ENCODE data around the gene CERCAM.
A peak's percentile ranks its signal among the peaks of the same experiment; 100 is the strongest.

Gene CERCAM

GRCh38 chr9:128420651-128421481 is at the start of gene CERCAM:
CERCAM (plus strand) TSS chr9:128420857; CDS start chr9:128420878, 21 bp downstream.
- TF ChIP-seq Cebpa-rat (IDR thresholded peaks at IDR 0.05): no peak
- Histone ChIP-seq H3K9me3 (no peaks in the 10 kb centered on the region), H3K4me1 (peaks cover 60% of the 10 kb centered on the region), H3K4me3 (peak within 1 kb of the TSS; percentile 94), H3K27ac (peak within 1 kb of the TSS; percentile 79), H3K4me2 (peak within 1 kb of the TSS; percentile 97), H3K27me3 (peaks cover 15% of the 10 kb centered on the region), H3K36me3 (peaks cover 29% of the 10 kb centered on the region), H3K9ac (peak within 1 kb of the TSS; percentile 83), H4K20me1 (no peaks in the 10 kb centered on the region)

- Histone ChIP-seq H3K4me2 (peak overlapping the region; percentile 94), H3K4me3 (peak overlapping the region; percentile 86), H3K27ac (peak overlapping the region; percentile 68), H4K20me1 (peaks cover 23% of the 10 kb centered on the region), H3K27me3 (no peaks in the 10 kb centered on the region), H3K9ac (peak overlapping the region; percentile 87), H3K9me3 (no peaks in the 10 kb centered on the region), H3K36me3 (peaks cover 43% of the 10 kb centered on the region), H3K4me1 (peaks cover 21% of the 10 kb centered on the region)
- no peak for TF ChIP-seq Cebpa-rat (IDR thresholded peaks at IDR 0.05)
Observed at GRCh38 chr9:128371630-128372117, 49.0 kb upstream of the CERCAM start.

- TF ChIP-seq Cebpa-rat (IDR thresholded peaks at IDR 0.05): no peak
- no peaks in the 10 kb centered on the region for H3K27me3 ChIP-seq
- H3K27ac ChIP-seq: 0 out of 2 replicates have a peak overlapping the region, but pooled peaks have one; percentile 68
- peak overlapping the region; percentile 94 for H3K4me2 ChIP-seq
- peaks cover 48% of the 10 kb centered on the region for H3K36me3 ChIP-seq
- H3K9me3 ChIP-seq: no peaks in the 10 kb centered on the region
- H3K4me3 ChIP-seq: peak overlapping the region; percentile 86
- peaks cover 28% of the 10 kb centered on the region for H4K20me1 ChIP-seq
- peaks cover 21% of the 10 kb centered on the region for H3K4me1 ChIP-seq
- H3K9ac ChIP-seq: peak overlapping the region; percentile 87
Observed at GRCh38 chr9:128372188-128372641, 48.4 kb upstream of the CERCAM start.

DNA sequence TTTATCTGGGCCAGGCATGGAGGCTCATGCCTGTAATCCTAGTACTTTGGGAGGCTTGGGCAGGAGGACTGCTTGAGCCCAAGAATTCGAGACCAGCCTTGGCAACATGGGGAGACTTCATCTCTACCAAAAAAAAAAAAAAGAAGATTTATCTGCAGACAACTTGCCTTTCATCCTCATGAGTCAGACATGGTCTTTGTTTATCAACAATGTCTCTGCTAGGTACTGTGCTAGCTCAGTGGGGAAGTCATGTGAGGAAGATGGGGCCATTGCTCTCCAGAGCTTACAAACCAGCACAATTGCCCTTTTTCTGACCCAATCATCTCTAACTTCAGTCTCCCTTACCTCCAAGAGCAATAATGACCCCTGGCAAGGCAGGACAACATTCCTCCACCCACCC is 47.9 kb upstream of the CERCAM start:
- H3K36me3 ChIP-seq: peaks cover 54% of the 10 kb centered on the region

DNA sequence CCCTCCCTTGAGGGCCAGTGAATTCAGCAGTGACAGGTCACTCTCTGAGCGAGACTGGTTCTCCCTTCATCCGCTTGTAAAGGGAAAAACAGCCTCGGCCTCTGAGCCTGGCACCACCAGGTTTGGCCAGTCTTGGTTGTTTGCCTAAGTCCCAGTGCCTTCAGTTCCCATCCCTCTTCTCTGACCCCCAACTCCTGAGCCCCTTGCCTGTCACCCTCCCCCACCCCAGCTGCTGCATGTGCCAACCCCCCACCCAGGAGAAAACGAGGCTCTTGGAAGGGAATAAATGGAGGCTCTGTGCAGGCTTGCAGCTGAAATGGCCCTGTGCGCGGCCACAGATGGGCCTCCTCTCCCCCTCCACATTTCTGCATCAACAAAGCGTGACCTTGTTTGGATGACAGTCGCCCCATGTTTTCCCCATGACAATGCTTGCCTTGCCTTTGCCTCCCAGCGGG is 46.4 kb upstream of the CERCAM start:
- Histone ChIP-seq H3K4me3 (no peak overlapping the region), H3K4me1 (peaks cover 21% of the 10 kb centered on the region), H3K27me3 (no peaks in the 10 kb centered on the region), H3K9me3 (no peaks in the 10 kb centered on the region), H3K36me3 (peaks cover 68% of the 10 kb centered on the region), H4K20me1 (peaks cover 38% of the 10 kb centered on the region), H3K4me2 (no peak overlapping the region), H3K27ac (no peak overlapping the region), H3K9ac (no peak overlapping the region)
- TF ChIP-seq Cebpa-rat (IDR thresholded peaks at IDR 0.05): no peak

More for the DNA sequence above, 47.9 kb upstream of the CERCAM start:
- no peaks in the 10 kb centered on the region for H3K9me3 ChIP-seq
- peaks cover 34% of the 10 kb centered on the region for H4K20me1 ChIP-seq
- peak overlapping the region; percentile 94 for H3K4me2 ChIP-seq
- TF ChIP-seq Cebpa-rat (IDR thresholded peaks at IDR 0.05): no peak
- H3K4me3 ChIP-seq: peak overlapping the region; percentile 86
- H3K9ac ChIP-seq: peak overlapping the region; percentile 87; the same call in 1 of the 2 replicates
- peaks cover 21% of the 10 kb centered on the region for H3K4me1 ChIP-seq
- H3K27me3 ChIP-seq: no peaks in the 10 kb centered on the region
- no peak overlapping the region for H3K27ac ChIP-seq

DNA sequence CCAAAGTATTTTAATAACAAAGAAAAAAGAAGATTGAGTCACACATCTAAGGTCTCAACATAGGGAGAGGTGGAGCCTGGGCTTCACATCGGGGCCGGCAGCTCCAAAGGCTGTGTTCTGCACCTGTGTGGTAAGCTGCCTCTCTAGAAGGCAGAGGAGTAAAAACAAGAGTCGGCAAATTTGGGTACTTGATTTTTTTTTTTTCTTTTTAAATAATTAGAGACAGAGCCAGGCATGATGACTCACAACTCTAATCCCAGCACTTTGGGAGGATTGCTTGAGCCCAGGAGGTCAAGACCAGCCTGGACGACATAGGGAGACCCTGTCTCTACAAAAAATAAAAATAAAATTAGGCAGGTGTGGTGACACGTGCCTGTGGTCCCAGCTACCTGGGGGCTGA is 44.8 kb upstream of the CERCAM start:
- no peak overlapping the region for H3K27ac ChIP-seq
- H4K20me1 ChIP-seq: peaks cover 52% of the 10 kb centered on the region
- H3K4me2 ChIP-seq: no peak overlapping the region
- H3K4me1 ChIP-seq: peaks cover 12% of the 10 kb centered on the region
- H3K27me3 ChIP-seq: no peaks in the 10 kb centered on the region
- no peaks in the 10 kb centered on the region for H3K9me3 ChIP-seq
- TF ChIP-seq Cebpa-rat (IDR thresholded peaks at IDR 0.05): no peak
- no peak overlapping the region for H3K4me3 ChIP-seq
- H3K36me3 ChIP-seq: peaks cover 85% of the 10 kb centered on the region
- no peak overlapping the region for H3K9ac ChIP-seq

GRCh38 chr9:128382261-128382660 is 38.4 kb upstream of the CERCAM start:
- H3K27ac ChIP-seq: no peak overlapping the region
- no peak overlapping the region for H3K9ac ChIP-seq
- H3K27me3 ChIP-seq: no peaks in the 10 kb centered on the region
- peaks cover 78% of the 10 kb centered on the region for H4K20me1 ChIP-seq
- H3K9me3 ChIP-seq: no peaks in the 10 kb centered on the region
- H3K4me3 ChIP-seq: no peak overlapping the region
- peaks cover 100% of the 10 kb centered on the region for H3K36me3 ChIP-seq
- TF ChIP-seq Cebpa-rat (IDR thresholded peaks at IDR 0.05): no peak
- H3K4me1 ChIP-seq: no peaks in the 10 kb centered on the region
- no peak overlapping the region for H3K4me2 ChIP-seq

DNA sequence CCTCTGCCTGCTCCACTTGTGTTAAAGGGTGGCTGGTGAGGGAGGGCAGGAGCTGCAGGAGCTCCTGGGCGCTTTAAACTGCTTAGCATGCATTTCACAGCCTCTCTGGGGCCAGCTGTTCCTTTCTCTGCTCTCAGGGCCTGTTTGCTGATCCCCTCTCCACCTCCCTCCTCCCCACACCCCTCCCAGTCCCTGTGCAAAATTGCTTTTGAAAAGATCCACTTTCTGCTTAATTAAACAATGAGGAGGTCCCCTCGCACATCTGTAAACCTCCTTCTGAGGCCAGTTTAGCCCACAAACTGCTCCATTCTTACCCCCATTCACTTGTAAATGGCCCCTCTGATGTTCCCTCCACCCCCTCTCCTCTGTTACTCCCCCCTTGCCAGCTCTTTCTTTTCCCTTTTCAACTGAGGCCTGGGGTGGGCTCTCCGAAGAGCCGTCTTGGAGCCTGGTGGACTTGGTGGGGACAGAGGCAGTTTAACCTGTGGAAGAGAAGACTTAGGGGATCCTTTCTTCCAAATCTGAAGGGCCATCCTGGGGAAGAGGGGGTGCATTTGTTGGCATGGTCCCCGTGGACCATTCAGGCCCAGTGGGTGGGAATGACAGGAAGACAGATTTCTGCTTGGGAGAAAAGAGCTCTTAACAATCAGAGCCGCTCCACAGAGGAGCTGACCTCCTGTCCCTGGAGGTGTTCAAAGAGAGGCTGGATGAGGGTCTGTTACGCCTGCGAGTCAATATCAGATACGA is 37.5 kb upstream of the CERCAM start:
- H4K20me1 ChIP-seq: peaks cover 79% of the 10 kb centered on the region
- no peaks in the 10 kb centered on the region for H3K4me1 ChIP-seq
- no peak for TF ChIP-seq Cebpa-rat (IDR thresholded peaks at IDR 0.05)
- H3K9ac ChIP-seq: no peak overlapping the region
- no peak overlapping the region for H3K4me3 ChIP-seq
- no peak overlapping the region for H3K4me2 ChIP-seq
- no peaks in the 10 kb centered on the region for H3K27me3 ChIP-seq
- no peak overlapping the region for H3K27ac ChIP-seq
- H3K9me3 ChIP-seq: no peaks in the 10 kb centered on the region
- H3K36me3 ChIP-seq: peaks cover 100% of the 10 kb centered on the region

DNA sequence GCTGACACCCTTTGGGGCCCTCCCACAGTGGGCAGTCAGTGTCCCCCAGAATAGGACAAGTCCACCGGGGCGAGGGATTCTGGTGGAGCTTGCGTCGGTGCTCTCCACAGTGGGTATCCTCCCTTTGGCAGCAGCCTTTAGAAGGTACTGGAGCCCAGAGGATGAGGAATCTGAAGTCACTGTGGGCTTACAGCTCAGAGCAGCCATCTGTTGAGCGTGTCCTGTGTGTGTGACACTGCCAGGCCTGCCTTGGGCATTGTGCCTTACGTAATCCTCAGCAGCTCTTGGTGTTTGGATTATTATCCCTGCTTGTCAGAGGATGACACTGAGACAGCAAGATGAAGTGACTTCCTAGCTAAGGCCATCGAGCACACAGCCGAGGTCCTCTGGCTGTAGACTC is 36.9 kb upstream of the CERCAM start:
- H4K20me1 ChIP-seq: peaks cover 85% of the 10 kb centered on the region
- H3K9ac ChIP-seq: no peak overlapping the region
- H3K36me3 ChIP-seq: peaks cover 100% of the 10 kb centered on the region
- H3K9me3 ChIP-seq: no peaks in the 10 kb centered on the region
- H3K4me1 ChIP-seq: no peaks in the 10 kb centered on the region
- no peak overlapping the region for H3K4me2 ChIP-seq
- no peak overlapping the region for H3K27ac ChIP-seq
- TF ChIP-seq Cebpa-rat (IDR thresholded peaks at IDR 0.05): no peak
- H3K4me3 ChIP-seq: no peak overlapping the region
- no peaks in the 10 kb centered on the region for H3K27me3 ChIP-seq

Data from BLaER1 (cell line).